Superior temporal gyrus (tissue), 1 donor: ENCODE measurements around the gene FBH1.
"Not testable (repeated sequence)": the region's sequence is repeated elsewhere in the genome, so short reads cannot be mapped to it uniquely, and the experiment has no call there.

Source experiments
- DNase-seq: peaks from one replicate; pipeline ENCODE4 v3.0.0-alpha.2; 2016; ENCODE audit errors: extremely low spot score

FBH1 gene

GRCh38 chr10:5959581-5960069, 69.6 kb downstream of the FBH1 start:
- no peak for DNase-seq

- DNase-seq, result no peak
Observed at GRCh38 chr10:5960070-5960972, 70.3 kb downstream of the FBH1 start.

DNA sequence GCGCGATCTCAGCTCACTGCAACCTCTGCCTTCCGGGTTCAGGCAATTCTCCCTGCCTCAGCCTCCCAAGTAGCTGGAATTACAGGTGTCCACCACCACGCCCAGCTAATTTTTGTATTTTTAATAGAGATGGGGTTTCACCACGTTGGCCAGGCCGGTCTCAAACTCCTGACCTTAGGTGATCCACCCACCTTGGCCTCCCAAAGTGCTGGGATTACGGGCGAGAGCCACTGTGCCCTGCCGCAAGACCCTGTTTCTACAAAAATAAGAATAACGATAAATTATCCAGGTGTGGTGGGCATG, 70.9 kb downstream of the FBH1 start:
- DNase-seq, result not testable (repeated sequence)

DNA sequence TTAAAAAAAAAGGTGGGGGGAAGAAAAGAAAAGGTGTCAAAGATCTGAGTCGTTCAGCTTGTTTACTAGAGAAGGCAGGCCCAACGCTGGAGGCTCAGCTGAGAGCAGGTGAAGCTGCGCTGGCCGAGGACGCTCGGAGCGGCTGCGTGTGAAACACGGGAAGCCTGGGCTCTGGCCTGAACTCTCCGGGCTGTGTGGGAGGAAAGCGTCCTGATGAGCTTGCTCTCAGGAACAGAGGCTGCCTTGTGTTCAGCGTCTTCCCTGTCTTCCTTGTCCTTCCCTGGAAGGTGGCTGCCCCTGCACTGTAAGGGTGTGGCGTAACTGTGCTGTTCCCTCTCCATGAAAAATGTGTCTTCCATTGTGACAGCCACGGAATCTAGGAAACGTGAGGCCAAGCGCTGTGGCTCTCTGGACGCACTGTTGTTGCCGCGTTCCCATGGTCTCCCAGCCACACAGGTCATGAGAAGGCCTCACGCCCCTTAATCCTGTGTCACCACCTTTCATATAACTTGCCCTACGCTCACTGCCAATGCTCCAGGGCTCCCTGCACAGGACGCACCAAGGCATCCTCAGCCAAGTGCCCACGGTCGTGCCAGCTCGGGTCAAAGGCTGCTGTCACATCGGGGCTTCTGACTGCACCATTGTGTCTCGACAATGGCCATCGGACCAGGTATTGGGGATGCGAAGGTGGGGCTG, 71.5 kb downstream of the FBH1 start:
- DNase-seq, result no peak

GRCh38 chr10:5962358-5962940, 72.4 kb downstream of the FBH1 start:
- not testable (repeated sequence) for DNase-seq

- no peak for DNase-seq
Observed at GRCh38 chr10:5963071-5963470, 73.0 kb downstream of the FBH1 start.

DNA sequence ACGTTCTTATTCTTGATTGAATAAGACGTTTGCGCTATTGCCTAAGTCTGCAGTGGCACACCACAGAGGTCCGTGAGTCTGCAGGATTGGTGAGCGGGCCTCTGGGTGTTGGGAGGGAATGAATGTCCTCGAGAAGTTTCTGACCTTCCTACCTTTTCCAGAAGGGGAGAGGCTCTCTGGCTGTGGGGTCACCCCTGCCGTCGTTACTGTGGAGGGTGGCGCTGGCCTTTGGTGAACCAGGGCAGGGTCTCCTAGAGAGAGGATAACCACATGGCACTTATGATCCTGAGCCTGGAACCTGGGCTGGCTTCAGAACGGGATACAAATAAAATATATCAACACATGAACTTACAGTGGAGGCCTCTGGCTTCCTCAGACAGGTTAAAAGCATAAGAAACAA, 73.5 kb downstream of the FBH1 start:
- no peak for DNase-seq

- DNase-seq, result no peak
Observed at GRCh38 chr10:5964736-5965135, 74.7 kb downstream of the FBH1 start.

- no peak for DNase-seq
Observed at GRCh38 chr10:5965266-5965665, 75.2 kb downstream of the FBH1 start.

DNA sequence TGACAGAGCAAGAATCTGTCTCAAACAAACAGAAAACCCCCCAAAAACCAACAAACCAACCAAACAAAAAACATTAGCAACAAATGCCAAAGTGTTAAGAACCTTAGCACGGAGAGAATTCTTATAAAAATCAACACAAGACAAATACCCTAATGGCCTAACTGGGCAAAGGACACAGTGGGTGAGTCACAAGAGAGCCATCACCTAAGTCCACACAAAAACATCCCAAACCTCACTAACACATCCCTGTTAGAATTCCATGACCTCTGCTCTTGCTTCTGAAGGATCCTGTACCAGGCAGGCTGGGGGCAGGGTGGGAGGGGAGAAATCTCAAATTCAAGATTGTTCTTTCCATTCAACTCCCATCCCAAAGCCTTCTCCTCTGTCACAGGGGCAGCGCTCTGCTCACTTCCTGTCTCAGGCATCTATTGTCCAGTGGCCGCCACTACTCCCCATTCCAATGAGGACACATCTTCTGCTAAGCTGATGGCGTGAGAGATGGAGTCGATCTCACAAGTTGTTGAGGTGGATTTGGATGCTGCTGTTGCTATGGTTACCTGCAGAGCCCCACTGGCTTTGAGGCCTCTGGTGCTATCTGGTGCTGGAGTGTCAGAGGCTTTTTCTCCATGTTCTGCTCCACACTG, 78.1 kb downstream of the FBH1 start:
- DNase-seq, result no peak

- DNase-seq, result no peak
Observed at GRCh38 chr10:5968681-5969453, 78.8 kb downstream of the FBH1 start.

- DNase-seq, result no peak
Observed at GRCh38 chr10:5970066-5970465, 80.0 kb downstream of the FBH1 start.

- DNase-seq, result no peak
Observed at GRCh38 chr10:5970527-5970926, 80.5 kb downstream of the FBH1 start.

DNA sequence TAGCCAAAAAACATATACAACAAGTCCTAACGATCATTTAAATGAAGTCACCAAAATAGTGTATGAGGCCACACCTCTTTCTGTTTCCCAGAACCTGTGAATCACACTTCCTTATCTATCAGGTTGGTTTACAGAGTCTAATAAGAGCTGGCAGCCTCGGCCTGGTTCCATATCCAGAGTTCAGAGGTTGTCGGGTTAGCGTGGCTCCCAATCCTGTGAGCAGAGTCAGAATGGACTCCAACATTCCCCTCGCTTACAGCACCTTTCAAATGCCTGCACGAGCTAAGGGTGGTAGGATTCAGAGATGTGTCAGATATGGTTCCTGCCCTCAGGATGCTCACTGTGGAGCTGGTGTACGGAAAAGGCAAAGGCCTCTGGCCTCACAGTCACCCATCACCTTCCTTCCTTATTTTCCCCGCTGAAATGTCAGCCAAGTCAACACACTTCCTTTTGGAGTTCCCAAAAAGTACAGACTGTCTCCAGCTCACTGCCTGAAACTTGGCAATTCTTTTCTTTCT, 81.3 kb downstream of the FBH1 start:
- DNase-seq, result no peak

GRCh38 chr10:5971886-5972285, 81.8 kb downstream of the FBH1 start:
- no peak for DNase-seq

GRCh38 chr10:5973069-5973468, 83.0 kb downstream of the FBH1 start:
- no peak for DNase-seq

DNA sequence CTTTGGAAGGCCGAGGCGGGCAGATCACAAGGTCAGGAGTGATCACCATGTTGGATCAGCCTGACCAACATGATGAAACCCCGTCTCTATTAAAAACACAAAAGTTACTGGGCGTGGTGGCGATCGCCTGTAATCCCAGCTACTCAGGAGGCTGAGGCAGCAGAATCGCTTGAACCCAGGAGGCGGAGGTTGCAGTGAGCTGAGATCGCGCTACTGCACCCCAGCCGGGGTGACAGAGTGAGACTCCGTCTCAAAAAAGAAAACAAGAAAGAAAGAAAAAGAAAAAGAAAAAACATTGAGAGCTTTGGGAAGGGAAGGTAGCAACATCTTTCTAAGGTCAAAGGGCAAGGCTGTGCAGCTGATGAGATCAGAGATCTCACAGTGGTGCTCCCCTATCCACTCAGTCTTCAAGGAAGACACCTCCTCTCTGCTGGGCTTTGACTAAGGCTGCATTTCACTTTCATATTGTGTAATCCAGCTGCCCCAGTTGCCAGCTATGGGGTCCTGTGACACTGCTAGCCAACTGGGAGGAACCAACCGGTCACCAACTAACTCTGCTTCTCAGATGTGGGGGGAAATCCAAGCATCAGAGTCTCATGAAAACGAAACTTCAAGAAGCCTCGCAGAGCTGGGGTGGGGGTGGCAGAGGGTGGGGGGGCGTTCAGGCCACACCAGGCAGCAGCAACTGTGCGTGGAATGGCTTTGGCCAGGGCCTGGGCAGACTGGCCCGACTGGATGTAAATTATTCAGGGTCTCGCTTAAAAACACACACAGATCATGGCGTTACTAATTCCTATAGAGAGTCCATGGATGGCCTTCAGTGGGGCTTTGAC, 85.8 kb downstream of the FBH1 start:
- no peak for DNase-seq

- DNase-seq, result no peak
Observed at GRCh38 chr10:5976512-5977470, 86.7 kb downstream of the FBH1 start.
